Inflammatory macrophage treated with lipopolysaccharide for 4 hours (primary cell): Measurements from ENCODE around the gene MYO7A.

Experiments
- DNase-seq: peaks from one replicate; pipeline ENCODE4 v3.0.0-alpha.2; 2020

Gene MYO7A

DNA sequence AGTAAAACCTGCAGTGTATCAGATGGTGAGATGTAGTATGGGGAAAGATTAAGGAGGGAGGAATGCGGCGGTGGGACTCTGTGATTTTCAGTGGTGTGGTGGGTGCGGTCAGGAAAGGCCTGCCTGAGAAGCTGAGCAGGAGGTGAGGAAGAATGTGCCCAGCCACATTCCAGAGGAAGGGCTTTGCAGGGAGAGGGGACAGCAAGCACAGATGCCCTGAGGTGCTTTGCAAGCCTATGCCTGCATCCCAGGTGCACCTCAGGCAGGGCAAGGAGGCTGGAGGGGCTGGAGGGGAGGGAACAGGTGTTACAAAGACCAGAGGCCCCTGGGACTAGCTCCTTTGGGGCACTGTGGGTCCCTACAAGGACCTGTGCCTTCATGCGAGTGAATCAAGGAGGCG is 42.1 kb downstream of the MYO7A start:
- DNase-seq: no peak

DNA sequence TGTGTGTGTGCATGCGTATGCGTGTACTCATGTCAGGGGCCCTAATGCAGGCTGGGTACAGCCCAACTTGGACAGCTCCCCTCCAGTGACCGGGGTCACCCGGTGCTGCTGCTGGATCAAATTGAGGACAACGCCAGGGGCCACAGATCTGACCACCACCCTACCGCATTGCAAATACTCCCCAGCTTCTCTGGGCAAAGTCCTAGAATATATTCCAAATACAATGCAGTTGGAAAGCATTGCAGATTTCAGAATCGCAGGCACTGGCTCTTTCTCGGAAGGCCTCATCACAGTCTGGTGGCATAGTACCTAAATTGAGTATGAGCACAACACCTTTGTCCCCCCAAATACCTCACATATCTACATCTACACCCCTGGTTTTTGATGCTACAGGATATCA is 43.2 kb downstream of the MYO7A start:
- DNase-seq: no peak

DNA sequence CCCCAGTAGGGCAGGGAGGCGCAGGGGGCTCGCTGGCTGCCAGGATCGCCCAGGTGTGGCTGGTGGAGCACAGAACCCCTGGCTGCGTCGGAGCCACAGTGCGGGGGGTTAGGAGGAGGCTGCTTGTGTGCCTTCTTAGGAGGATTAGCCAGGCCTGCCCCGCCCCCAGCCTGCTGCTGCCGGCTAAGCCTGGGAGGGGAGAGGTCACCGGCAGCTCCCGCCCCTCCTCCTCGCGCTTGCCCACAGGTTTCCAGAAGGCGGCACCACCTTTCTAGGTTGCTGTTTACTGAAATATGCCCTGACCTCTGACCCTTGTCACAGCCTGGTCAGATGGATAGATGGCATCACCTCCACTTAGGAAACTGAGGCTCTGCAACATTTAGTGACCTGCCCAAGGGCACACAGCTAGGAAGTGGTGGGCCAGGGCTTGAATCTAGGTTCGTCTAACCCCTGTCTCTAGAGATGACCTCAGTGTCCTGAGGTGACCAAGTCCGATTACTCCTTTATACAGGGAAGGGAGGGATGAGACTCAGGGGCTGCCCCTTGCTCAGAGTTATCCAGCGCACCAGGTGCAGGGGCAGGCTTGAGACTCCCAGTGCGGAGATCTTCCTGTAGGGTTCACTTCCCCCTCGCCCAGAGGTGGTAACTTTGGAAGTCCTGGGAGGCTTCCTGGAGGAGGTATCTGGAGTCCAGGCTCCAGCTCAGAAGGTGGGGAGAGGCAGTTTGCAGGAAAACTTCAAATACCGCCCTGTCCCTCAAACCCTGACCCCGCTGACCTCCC is 44.0 kb downstream of the MYO7A start:
- DNase-seq: no peak

DNA sequence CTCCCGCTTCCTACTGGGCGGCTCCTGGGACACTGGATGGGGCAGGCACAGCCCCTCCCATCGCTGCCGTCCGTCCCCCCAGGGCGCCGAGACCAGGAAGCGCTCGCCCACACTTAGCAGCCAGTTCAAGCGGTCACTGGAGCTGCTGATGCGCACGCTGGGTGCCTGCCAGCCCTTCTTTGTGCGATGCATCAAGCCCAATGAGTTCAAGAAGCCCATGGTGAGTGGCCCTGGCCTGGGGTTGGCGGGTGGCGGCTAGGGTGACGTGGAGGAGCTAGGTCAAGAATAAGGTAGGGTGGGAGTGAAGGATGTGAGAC is 44.6 kb downstream of the MYO7A start:
- no peak for DNase-seq

DNA sequence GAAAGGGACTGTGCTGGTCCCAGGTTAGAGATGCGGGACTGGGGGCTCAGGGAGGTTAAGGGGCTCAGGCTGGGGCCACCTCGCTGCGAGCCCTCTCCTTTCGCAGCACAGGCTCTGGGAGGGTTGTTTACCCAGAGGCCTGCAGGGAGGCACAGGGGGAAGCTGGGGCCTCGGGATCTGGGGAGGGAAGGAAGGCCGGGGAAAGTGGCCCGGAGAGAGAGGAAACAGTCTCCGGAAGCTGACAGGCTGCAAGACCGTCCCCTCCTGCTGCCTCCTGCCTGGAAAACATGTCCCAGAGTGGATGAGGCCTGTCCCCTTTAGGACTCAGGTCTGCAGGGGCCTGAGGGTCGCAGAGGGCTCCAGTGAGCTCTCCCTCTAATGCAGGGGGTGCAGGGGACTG is 45.4 kb downstream of the MYO7A start:
- DNase-seq: no peak

DNA sequence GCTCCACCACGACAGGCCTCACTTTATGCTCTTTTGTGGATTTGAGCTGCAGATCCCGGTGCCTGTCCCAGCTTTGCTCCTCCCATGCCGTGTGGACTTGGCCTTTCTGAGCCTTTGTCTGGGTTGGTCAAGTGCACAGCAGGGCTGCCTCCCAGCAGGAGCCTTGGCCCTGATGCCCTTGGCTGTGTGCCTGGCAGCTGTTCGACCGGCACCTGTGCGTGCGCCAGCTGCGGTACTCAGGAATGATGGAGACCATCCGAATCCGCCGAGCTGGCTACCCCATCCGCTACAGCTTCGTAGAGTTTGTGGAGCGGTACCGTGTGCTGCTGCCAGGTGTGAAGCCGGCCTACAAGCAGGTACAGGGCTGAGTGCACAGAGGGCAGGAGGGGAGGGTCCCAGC is 46.5 kb downstream of the MYO7A start:
- no peak for DNase-seq

DNA sequence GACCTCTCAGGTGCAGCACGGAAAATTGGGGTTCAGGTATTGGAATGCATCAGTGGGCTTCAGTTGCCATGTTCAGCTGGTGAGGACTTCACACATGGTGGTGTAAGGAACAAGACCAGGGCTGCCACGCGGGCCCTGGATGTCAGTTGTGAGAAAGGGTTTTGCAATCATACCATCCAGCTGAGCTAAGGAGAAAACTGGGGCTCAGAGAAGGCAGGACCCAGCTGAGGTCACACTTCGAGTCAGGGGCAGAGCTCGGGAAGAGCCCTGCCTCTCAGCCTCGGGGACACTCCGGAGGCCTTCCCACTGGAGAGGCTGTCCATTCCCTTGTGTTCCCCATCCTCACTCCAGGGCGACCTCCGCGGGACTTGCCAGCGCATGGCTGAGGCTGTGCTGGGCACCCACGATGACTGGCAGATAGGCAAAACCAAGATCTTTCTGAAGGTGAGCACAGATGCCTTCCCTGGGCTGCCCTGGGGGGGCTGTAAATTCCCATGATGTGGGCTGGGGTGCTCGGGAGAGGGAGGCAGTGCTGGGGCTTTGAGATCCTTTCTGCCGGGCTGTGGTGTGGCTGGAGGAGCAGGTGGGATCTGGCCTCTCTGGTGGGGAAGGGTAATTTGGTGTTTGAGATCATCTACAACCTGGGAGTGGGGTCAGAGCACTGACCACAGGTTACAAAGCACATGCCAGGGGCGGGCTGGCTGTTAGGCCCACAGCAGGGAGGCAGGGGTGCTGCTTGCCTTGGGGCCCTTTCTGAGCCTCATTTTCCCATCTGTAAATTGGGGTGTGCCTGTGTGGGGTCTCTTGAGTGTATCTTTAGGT is 47.2 kb downstream of the MYO7A start:
- peak; percentile 52 for DNase-seq

DNA sequence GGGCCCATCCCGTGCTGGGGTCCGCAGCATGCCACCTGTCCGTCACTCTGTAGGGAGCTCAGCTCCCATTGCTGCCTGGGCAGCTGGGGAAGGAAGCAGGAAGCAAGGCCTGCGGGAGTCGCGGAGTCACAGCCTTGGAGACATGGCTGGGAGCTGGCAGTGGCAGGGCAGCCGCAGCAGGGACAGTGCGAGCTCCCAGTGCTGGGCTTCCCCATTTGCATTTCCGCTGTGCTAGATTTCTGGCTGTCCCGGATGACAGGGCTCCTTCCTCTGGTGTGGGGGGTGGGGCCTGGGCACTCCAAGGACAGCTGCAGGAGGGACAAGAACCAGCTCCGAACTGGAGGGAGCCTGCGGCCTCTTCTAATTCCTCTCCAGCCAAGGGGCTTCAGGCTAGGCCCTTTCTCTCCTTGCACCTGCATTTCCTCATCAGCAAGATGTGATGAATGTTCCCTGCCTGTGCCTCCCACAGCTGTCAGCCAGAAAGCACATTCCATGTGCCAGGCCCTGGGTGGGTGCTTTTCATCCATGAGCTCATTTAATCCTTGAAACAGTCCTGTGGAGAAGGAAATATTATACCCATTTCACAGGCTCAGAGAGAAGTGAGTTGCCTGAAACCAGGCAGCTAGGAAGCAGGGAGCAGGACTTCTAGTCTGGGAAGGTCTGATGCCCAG is 48.0 kb downstream of the MYO7A start:
- peak; percentile 79 for DNase-seq

DNA sequence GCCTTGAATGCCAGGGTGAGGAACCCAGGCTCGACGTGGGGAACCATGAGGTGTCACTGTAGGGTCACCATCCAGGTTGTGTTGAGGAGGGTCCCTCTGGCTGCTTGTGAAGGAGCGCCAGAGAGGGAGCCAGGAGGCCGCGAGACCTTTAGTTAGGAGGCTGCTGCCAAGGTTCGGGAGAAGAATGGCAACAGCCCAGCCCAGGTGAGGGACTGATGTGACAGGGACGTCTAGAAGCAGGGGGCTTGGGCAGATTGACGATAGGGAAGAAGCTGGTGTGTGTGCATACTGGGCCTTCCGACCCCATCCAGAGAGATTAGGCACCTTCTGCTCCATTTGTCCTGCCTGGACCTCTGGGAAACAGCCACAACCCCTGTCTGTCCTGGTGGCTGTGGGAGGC is 49.0 kb downstream of the MYO7A start:
- no peak for DNase-seq

DNA sequence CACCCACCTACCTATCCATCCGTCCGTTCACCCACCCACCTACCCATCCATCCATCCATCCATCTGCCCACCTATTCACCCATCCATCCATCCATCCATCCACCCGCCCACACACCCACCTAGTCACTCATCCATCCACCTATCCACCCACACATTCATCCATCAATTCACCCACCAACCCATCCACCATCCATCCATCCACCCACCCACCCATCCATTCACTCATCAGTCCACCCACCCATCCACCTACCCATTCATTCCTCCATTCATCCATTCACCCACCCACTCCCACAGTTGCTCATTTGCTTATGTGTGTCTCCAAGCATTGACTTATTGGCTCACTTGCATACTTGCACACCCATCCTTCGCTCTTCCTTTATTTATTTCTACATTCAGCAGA is 50.1 kb downstream of the MYO7A start:
- no peak for DNase-seq

DNA sequence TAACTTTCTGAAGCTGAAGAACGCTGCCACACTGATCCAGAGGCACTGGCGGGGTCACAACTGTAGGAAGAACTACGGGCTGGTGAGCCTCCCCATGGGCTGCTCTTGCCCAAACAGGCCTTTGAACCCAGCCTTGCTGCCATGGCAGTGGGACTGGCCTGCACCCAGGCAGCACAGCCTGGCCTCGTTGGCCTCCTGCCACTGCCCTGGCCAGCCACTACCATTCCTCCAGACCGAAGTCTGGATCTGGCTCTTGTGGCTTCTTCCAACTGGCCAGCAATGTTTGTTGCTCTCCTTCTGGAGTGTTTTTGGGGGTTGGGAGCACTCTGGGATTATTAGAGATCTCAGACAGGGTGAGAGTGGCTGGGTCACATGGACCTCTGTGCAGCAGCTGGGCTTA is 51.0 kb downstream of the MYO7A start:
- no peak for DNase-seq

DNA sequence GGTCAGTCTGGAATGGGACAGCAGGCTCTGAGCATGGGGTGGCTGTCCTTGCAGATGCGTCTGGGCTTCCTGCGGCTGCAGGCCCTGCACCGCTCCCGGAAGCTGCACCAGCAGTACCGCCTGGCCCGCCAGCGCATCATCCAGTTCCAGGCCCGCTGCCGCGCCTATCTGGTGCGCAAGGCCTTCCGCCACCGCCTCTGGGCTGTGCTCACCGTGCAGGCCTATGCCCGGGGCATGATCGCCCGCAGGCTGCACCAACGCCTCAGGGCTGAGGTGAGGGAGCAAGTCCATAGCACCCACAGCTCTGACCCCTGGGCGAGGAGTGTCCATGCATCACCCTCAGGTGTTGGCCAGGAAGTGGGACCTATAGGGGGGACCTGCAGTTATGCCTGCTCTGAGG is 51.6 kb downstream of the MYO7A start:
- DNase-seq: no peak

DNA sequence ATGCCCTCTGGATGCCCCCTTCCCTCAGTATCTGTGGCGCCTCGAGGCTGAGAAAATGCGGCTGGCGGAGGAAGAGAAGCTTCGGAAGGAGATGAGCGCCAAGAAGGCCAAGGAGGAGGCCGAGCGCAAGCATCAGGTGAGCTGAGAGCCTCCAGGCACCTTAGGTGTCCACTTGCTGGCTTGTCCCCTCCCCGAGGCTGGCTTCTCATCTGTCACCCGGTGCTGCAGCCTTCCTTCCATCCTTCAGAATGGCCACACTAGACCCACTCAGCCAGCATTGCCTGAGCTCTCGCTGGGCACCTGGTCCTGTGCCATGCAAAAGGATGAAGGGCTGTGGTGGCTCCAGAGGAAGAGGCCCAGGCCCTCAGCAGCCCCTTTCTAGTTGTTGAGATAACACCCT is 52.3 kb downstream of the MYO7A start:
- no peak for DNase-seq

DNA sequence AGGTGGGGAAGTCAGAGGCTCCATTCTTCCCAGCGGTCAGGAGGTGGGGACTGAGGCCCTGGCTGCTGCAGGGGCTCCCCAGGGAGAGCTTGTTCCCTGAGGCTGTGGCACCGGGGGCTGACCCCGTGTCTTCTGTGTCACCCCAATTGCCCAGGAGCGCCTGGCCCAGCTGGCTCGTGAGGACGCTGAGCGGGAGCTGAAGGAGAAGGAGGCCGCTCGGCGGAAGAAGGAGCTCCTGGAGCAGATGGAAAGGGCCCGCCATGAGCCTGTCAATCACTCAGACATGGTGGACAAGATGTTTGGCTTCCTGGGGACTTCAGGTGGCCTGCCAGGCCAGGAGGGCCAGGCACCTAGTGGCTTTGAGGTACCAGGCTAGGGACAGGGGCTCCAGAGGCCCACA is 53.2 kb downstream of the MYO7A start:
- no peak for DNase-seq

DNA sequence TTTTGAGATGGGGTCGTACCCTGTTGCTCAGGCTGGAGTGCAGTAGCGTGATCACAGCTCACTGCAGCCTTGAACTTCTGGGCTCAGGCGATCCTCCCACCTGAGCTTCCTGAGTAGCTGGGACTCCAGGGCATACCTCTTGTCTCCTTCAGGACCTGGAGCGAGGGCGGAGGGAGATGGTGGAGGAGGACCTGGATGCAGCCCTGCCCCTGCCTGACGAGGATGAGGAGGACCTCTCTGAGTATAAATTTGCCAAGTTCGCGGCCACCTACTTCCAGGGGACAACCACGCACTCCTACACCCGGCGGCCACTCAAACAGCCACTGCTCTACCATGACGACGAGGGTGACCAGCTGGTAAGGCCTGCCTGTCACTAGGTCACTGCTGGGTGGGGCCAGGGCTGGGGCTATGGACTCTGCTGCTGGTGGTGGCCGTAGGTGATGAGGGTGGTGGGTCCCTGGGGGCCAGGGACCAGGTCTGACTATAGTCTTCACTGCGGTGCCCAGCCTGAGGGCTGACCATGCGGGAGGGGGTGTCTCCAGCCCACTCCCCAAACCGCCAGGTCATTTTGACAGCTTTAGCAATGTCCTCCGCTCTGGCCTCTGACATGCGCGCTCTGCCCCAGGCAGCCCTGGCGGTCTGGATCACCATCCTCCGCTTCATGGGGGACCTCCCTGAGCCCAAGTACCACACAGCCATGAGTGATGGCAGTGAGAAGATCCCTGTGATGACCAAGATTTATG is 53.9 kb downstream of the MYO7A start:
- no peak for DNase-seq

DNA sequence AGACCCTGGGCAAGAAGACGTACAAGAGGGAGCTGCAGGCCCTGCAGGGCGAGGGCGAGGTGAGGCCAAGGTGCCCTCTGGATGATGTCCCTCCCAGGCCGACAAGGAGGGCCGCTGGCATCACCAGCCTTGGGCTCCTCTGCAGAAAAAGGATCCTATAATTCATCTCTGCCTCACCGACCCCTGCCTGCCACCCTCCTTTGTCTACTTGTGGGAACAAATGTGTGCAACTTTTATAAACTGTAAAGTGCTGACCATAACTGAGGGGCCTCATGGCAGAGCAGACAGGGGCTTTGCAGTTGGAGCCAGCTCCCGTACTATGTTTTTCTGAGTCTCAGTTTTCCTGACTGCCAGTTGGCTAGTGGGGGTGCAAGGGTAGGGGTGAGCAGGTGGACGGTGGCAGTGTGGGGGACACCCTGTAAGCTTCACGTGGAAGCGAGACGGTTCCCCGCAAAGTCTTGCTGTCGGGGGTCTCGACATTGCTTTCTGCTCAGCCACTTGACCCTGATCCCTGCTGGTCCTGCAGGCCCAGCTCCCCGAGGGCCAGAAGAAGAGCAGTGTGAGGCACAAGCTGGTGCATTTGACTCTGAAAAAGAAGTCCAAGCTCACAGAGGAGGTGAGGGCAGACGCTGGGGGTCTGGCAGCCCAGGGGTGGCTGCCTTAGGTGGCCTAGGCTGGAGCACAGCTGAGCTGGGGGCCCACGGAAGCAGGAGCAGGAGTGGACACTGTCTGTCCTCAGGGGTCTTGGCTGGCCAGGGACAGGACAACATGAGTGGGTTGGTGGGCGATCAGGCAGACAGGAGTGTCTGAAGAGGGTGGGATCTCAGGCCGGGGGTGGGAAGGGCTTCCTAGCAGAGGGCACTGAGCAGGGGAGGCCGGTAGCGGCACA is 54.7 kb downstream of the MYO7A start:
- DNase-seq: no peak

DNA sequence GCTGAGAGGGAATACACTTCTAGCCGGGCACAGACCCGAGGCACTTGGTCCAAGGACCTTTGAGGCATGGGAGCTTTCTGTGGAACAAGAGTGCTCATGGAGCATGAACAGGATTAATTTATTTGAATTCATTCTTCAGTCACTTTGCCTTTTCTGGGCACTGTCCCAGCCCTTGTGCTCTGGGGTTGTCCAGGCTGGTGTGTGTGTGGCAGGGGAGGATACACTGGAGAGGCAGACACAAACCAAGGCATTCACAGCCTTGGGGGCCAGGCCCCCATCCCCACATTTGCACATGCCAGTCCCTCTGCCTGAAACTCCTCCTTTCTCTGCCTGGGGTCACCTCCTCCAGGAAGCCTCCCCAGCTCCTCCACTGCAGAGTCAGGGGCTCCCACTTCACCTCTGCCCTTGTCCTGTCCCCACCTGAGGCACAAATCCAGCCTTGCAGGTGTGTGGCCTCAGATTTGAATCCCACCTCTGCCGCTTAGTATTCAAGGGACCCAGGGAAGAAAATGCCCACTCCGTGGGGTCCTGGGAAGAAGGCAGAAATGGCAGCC is 55.5 kb downstream of the MYO7A start:
- no peak for DNase-seq

DNA sequence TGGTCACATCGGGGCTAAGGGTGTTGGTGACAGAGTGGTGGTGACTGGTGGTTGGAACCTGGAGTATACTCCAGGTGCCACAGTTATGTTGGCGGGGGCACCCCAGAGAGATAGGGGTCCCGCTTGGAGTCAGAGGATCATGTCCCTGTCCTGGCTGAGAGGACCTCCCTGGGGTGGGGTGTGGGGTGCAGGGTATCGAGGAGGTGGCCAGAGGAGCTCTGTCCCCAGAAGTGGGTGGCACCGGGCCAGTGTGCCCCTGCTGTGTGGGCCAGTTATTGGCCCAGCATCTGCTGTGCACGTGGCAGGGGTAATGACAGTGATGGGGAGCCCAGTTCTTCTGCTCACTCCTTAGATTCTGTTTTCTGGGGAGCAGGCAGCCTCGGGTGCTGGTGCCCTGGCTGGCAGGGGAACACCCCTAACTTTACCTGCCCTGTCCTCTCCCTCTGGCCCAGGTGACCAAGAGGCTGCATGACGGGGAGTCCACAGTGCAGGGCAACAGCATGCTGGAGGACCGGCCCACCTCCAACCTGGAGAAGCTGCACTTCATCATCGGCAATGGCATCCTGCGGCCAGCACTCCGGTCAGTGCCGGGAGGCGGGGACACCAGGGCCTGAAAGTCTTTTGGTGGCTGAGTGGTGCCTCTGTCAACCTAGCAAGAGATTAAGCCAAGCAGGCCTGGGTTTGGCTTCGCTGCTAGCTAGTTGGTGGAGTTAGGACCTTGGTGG is 56.3 kb downstream of the MYO7A start:
- no peak for DNase-seq

DNA sequence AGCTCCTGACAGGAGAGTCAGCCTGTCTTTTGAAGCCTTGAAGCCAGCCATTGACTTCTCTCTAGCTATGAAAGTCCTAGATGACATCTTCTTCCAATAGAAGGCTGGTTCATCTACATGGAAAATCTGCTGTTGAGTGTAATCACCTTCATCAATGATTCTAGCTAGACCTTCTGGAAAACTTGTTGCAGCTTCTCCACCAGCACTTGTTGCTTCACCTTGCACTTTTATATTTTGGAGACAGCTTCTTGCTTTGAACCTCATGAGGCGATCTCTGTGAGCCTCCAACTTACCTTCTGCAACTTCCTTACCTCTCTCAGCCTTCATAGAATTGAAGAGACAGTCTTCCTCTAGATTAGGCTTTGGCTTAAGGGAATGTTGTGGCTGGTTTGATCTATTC is 58.3 kb downstream of the MYO7A start:
- DNase-seq: no peak

DNA sequence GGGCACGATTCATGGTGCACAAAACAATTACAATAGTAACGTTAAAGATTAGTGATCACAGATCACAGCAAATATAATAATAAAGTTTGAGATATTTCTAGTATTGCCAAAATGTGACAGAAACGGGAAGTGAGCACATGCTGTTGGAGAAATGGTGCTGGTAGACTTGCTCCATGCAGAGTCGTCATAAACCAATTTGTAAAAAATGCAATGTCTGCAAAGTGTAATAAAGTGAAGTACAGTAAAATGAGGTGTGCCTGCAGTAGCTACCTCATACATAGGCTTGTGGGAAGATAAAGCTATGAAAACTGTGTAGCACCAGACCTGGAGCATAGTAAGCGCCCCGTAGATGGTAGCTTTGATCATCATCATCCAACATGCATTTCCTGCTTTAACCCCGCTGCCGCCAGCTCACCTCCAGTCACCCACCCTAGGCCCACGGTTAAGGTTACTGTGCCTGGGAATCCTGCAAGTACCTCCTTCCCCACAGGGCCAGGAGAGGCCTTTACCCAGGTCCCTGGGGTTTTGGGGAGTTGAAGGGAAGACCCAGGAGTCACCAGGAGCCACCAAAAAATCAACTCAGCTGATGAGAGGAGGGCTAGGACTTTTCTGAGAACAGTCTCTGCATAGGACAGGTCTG is 59.2 kb downstream of the MYO7A start:
- peak; percentile 9 for DNase-seq
